ENCODE measurements around the gene INTS2.
"Not testable (repeated sequence)": the region's sequence is repeated elsewhere in the genome, so short reads cannot be mapped to it uniquely, and the experiment has no call there.

The INTS2 gene

DNA sequence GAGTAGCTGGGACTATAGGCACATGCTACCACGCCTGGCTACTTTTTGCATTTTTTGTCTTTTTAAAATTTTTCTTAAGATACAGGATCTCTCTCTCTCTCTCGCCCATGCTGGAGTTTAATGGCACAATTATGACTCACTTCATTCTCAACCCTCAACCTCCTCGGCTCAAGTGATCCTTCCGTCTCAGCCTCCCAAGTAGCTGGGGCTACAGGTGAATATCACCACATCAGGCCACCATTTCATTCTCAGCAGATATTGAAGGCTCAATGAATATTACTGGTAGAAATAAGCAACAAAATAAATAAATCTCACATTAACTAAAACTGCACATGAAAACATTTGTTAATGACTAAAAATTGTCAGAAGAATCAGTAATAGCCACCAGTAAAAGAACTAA is 106.1 kb downstream of the INTS2 start:
- DNase-seq = no peak

DNA sequence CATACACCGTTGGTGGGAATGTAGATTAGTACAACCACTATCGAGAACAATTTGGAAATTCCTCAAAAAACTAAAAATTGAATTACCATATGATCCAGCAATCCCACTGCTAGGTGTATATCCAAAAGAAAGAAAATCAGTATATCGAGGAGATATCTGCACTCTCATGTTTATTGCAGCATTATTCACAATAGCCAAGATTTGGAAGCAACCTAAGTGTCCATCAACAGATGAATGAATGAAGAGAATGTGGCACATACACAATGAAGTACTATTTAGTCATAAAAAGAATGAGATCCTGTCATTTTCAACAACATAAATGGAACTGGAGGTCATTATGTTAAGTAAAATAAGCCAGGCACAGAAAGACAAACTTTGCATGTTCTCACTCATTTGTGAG is 108.5 kb downstream of the INTS2 start:
- not testable (repeated sequence) for DNase-seq

DNA sequence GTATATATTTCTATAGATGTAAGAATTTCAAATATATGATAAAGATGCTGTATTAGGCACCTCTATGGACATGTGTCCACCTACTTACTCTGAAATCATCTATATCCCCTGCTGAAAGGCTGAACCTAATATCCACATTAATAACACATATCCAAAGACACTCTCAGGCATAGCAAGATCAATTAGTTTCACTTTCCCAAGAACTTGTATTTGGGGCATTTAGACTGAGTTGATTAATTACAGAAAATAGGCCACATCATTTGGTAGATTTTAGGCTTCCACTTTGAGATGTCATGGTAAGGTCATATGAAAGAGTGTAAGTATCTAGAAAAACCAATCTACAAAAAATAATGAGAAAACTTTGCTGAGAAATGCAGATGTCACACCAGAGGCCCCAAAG is 109.6 kb downstream of the INTS2 start:
- DNase-seq = no peak

DNA sequence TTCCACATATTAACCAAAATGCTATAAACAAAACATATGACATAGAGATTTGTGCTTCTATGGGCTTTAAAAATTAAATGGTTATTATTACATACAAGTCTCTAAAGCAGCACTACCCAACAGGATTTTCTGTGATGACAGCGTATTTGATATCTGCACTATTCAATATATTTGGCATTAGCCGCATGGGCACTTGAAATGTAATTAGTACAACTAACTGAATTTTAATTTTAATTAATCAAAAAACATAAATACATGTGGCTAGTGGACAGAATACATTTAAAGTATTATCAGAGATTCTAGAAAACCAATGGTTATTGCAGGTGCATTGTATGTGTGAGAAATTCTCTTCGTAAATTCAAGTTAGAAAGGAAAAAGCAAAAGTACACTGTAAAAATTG is 110.3 kb downstream of the INTS2 start:
- no peak for DNase-seq

DNA sequence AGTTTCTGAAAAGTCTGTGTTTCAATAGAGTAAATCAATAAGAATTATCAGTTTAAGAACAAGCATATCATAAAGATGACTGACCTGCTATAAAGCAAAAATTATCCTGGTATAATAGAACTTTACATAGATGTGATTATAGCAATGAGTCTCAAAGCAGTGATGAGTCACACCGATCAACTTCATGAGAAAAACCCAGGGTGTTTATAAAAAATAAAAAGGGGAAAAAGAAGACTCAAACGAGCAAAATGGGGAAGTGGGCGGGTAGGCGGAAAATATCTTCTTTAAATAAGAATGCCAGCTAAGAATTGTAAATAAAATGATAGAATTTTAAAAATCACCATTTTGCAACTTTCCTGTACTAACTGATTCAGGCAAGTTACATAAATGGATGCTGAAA is 111.2 kb downstream of the INTS2 start:
- DNase-seq = no peak

DNA sequence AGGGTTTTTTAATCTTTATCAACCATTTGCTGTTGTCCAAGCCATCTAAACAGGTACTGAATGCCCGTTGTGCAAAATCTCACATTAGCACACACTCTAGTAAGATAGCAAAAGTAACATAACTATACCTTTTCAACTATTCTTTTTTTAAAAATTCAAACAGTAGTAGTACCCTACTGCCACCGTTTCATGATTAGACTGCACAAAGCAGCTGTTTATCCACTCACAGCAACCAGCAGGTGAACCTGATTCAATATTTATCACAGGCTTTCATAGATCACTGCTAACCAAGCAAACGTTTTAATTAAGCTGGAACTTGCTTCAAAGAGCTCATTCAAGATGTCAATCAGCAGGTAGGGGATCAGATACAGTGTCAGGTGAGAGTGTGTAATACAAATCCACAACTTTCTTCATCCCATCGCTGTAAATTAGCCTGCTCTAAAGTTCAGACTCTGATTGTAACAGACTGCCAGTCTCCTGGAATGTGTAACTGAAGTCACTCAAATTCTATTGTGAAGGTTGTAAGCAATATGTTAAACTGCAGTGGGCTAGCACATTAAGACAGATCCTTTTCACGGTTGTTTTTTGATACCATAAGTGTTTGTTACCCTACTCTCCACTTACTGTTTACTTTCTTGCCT is 111.8 kb downstream of the INTS2 start:
- DNase-seq = no peak

All from DMS79 treated with DMSO at 0.1 percent for 48 hours (cell line).